Subcutaneous adipose tissue (tissue), 4 donors: Measurements from ENCODE around the gene CNTNAP1. TPM values are rescaled to one million over a fixed set of nuclear protein-coding genes. Genes with fewer than 3 reads are reported as not detected.

Source experiments
- CTCF ChIP-seq: fragments of 450-650 bp; IDR thresholded peaks from one replicate; pipeline ENCODE4 v1.5.1; 2016; ENCODE audit warnings: low read depth, mild to moderate bottlenecking, control low read depth, antibody characterized with exemption, moderate library complexity
- total RNA-seq, 4 donors: library from RNA; depleted of rRNA; stranded (reverse); fragments of >200 nt; gene quantifications; one replicate each; pipeline ENCODE4 v1.1.0, GENCODE V29; 2016

CNTNAP1 gene
- total RNA-seq, 4 donors from 2014 or later = 1.8 to 3.8 (median 2.5) TPM

GRCh38 chr17:42667088-42667951 lies 15.0 kb upstream of the CNTNAP1 start:
- TF ChIP-seq CTCF = no peak

- TF ChIP-seq CTCF = no peak
Observed at GRCh38 chr17:42669705-42669976, 12.7 kb upstream of the CNTNAP1 start.

GRCh38 chr17:42669977-42670788 lies 12.1 kb upstream of the CNTNAP1 start:
- TF ChIP-seq CTCF = no peak

- TF ChIP-seq CTCF = no peak
Observed at GRCh38 chr17:42670789-42671657, 11.3 kb upstream of the CNTNAP1 start.

- no peak for TF ChIP-seq CTCF
Observed at GRCh38 chr17:42672038-42672437, 10.3 kb upstream of the CNTNAP1 start.

- no peak for TF ChIP-seq CTCF
Observed at GRCh38 chr17:42673266-42673884, 9.0 kb upstream of the CNTNAP1 start.
